Smooth muscle cell (in vitro differentiated cells): ENCODE results near the gene TSPAN9. TPM values are rescaled to one million over a fixed set of nuclear protein-coding genes. Genes with fewer than 3 reads are reported as not detected.

Experiments used
- DNase-seq: peaks from one replicate; lab custom pipeline; 2025; ENCODE audit not compliant: unreplicated experiment; lab: John Stamatoyannopoulos, UW
- H2AFZ ChIP-seq: fragments of 200-600 bp; sonication (generic); 2 replicates; pipeline ENCODE4 v1.6.0; 2016; ENCODE audit warnings: antibody characterized with exemption, low read depth, mild to moderate bottlenecking
- H3F3A ChIP-seq: fragments of 200-600 bp; sonication (generic); 2 replicates; pipeline ENCODE4 v1.6.0; 2017; ENCODE audit warnings: antibody characterized with exemption, low read depth
- H3K27ac ChIP-seq: fragments of 200-600 bp; sonication (generic); 2 replicates; pipeline ENCODE4 v1.5.1; 2016; ENCODE audit warnings: low read depth, mild to moderate bottlenecking
- H3K27me3 ChIP-seq: fragments of 200-600 bp; sonication (generic); 2 replicates; pipeline ENCODE4 v1.6.1; 2016; ENCODE audit warnings: low read depth, mild to moderate bottlenecking
- H3K36me3 ChIP-seq: fragments of 200-600 bp; sonication (generic); 2 replicates; pipeline ENCODE4 v1.5.1; 2016; ENCODE audit warnings: low read depth
- H3K4me1 ChIP-seq: fragments of 200-600 bp; sonication (generic); 2 replicates; pipeline ENCODE4 v1.5.1; 2016; ENCODE audit warnings: low read depth
- H3K4me2 ChIP-seq: fragments of 200-600 bp; sonication (generic); 2 replicates; pipeline ENCODE4 v1.6.0; 2016; ENCODE audit warnings: mild to moderate bottlenecking
- H3K4me3 ChIP-seq: fragments of 200-600 bp; sonication (generic); 2 replicates; pipeline ENCODE4 v1.5.1; 2016; ENCODE audit warnings: mild to moderate bottlenecking
- H3K79me2 ChIP-seq: fragments of 200-600 bp; sonication (generic); 2 replicates; pipeline ENCODE4 v1.6.0; 2016; ENCODE audit warnings: low read depth, mild to moderate bottlenecking
- H3K9ac ChIP-seq: fragments of 200-600 bp; sonication (generic); 2 replicates; pipeline ENCODE4 v1.6.0; 2016; ENCODE audit warnings: low read depth
- H3K9me3 ChIP-seq: fragments of 200-600 bp; sonication (generic); replicated peaks from 2 replicates; pipeline ENCODE4 v1.5.1; 2016; ENCODE audit warnings: low read depth
- H4K20me1 ChIP-seq: fragments of 200-600 bp; sonication (generic); 2 replicates; pipeline ENCODE4 v1.6.0; 2016; ENCODE audit warnings: low read depth
- CTCF ChIP-seq: fragments of 200-600 bp; sonication (generic); IDR thresholded peaks from 2 replicates; pipeline ENCODE4 v1.5.1; 2017; ENCODE audit warnings: borderline replicate concordance, mild to moderate bottlenecking, antibody characterized with exemption; ENCODE audit not compliant: insufficient read depth, poor library complexity, severe bottlenecking
- WGBS: methylation state at CpG from one replicate; pipeline ENCODE4 v1.1.7; 2016; ENCODE audit warnings: low lambda C conversion rate; 5-methylcytosine and 5-hydroxymethylcytosine counted together
- polyA plus RNA-seq: library from polyadenylated mRNA; unstranded; fragments of >200 nt; fragmentation: Nextera tagmentation; extraction: Ambion mirVana; gene quantifications from 2 replicates; pipeline ENCODE4 v1.2.1, GENCODE V29; 2016
- total RNA-seq: library from RNA; depleted of rRNA; stranded (reverse); fragments of >200 nt; gene quantifications from 2 replicates; pipeline ENCODE4 v1.2.3, GENCODE V29; 2014

The TSPAN9 gene
- total and polyA plus RNA-seq, 2 experiments from 2014 or later, result 17.7 to 29.8 TPM

- Histone ChIP-seq H3K9me3 (no peaks in the 10 kb centered on the region), H4K20me1 (peaks cover 80% of the 10 kb centered on the region), H3K9ac (no peak overlapping the region), H3K27ac (no peak overlapping the region), H3K27me3 (no peaks in the 10 kb centered on the region), H3K4me3 (no peak overlapping the region), H3F3A (no peaks in the 10 kb centered on the region), H2AFZ (no peak overlapping the region), H3K36me3 (no peaks in the 10 kb centered on the region), H3K79me2 (peaks cover 14% of the 10 kb centered on the region), H3K4me2 (peak overlapping the region; percentile 50), H3K4me1 (peaks cover 13% of the 10 kb centered on the region)
- WGBS, result 45% methylated on average over 19 of the region's 19 CpGs
- no peak for DNase-seq
- TF ChIP-seq CTCF, result no peak
Observed at GRCh38 chr12:3150931-3151835, 74.0 kb downstream of the TSPAN9 start.

GRCh38 chr12:3152011-3152511, 74.9 kb downstream of the TSPAN9 start:
- 87% methylated on average over 5 of the region's 5 CpGs for WGBS
- H3K36me3 ChIP-seq, result no peaks in the 10 kb centered on the region

GRCh38 chr12:3152892-3153291, 75.7 kb downstream of the TSPAN9 start:
- Histone ChIP-seq H3F3A (no peaks in the 10 kb centered on the region), H3K4me1 (peaks cover 13% of the 10 kb centered on the region), H3K36me3 (no peaks in the 10 kb centered on the region), H2AFZ (no peak overlapping the region), H3K79me2 (peaks cover 12% of the 10 kb centered on the region), H3K4me2 (no peak overlapping the region), H4K20me1 (peaks cover 64% of the 10 kb centered on the region), H3K27me3 (no peaks in the 10 kb centered on the region), H3K4me3 (no peak overlapping the region), H3K9ac (no peak overlapping the region), H3K9me3 (no peaks in the 10 kb centered on the region), H3K27ac (no peak overlapping the region)
- 92% methylated on average over 11 of the region's 11 CpGs for WGBS
- TF ChIP-seq CTCF, result no peak
- DNase-seq, result no peak

More at GRCh38 chr12:3152011-3152511, 74.9 kb downstream of the TSPAN9 start:
- H3K27ac ChIP-seq, result no peak overlapping the region
- DNase-seq, result no peak
- peaks cover 13% of the 10 kb centered on the region for H3K4me1 ChIP-seq
- H3F3A ChIP-seq, result no peaks in the 10 kb centered on the region
- H3K9ac ChIP-seq, result no peak overlapping the region
- H3K4me2 ChIP-seq, result no peak overlapping the region
- no peak for TF ChIP-seq CTCF
- H4K20me1 ChIP-seq, result peaks cover 71% of the 10 kb centered on the region
- peaks cover 12% of the 10 kb centered on the region for H3K79me2 ChIP-seq
- H3K9me3 ChIP-seq, result no peaks in the 10 kb centered on the region
- no peak overlapping the region for H2AFZ ChIP-seq
- H3K27me3 ChIP-seq, result no peaks in the 10 kb centered on the region
- H3K4me3 ChIP-seq, result no peak overlapping the region
